ENCODE results near the gene RPS19BP1. TPM values are rescaled to one million over a fixed set of nuclear protein-coding genes. Genes with fewer than 3 reads are reported as not detected.

Gene RPS19BP1
- polyA plus RNA-seq, 2 of the 4 experiments (the other 2 are of a cell fraction) = 51.1 to 74.0 TPM

GRCh38 chr22:39581303-39581702, 48.8 kb upstream of the RPS19BP1 start:
- Histone ChIP-seq H3K4me2 (no peak overlapping the region), H3K4me3 (no peak overlapping the region), H3K9me3 (no peaks in the 10 kb centered on the region), H3K27ac (no peak overlapping the region), H3K4me1 (no peaks in the 10 kb centered on the region)
- DNase-seq (ENCODE audit: low read depth in 1 of 2, low spot score in 1 of 2) (no peak), FAIRE-seq (no peak), ATAC-seq (no peak)
- TF ChIP-seq POLR2A (IDR thresholded peaks at IDR 0.05; ENCODE audit: low read length) (no peak), CHD2 (IDR thresholded peaks at IDR 0.05; ENCODE audit: low read length, partially characterized antibody) (no peak), ZFP36 (IDR thresholded peaks at IDR 0.05; ENCODE audit: borderline replicate concordance, partially characterized antibody) (no peak), HOXA7 (CRISPR knock-in tag; IDR thresholded peaks at IDR 0.05) (no peak), NFE2L2 (conservative IDR thresholded peaks at IDR 0.05; ENCODE audit: low read length) (no peak), JUNB (IDR thresholded peaks at IDR 0.05) (no peak), REST (IDR thresholded peaks at IDR 0.05) (no peak)
- TF ChIP-seq, protein P1, sequence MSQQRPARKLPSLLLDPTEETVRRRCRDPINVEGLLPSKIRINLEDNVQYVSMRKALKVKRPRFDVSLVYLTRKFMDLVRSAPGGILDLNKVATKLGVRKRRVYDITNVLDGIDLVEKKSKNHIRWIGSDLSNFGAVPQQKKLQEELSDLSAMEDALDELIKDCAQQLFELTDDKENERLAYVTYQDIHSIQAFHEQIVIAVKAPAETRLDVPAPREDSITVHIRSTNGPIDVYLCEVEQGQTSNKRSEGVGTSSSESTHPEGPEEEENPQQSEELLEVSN (IDR thresholded peaks at IDR 0.05; ENCODE audit: borderline replicate concordance, low read depth) = no peak
- POLR2A ChIA-PET = no interaction called here
- 65% methylated on average over 7 of the region's 8 CpGs for WGBS (ENCODE audit: missing lambda C conversion rate)
- CTCF ChIA-PET = interaction anchor here (0.9 kb wide), 1 partner anchor 22 kb away, joined by 3 read pairs; no protein-coding TSS in a partner anchor

DNA sequence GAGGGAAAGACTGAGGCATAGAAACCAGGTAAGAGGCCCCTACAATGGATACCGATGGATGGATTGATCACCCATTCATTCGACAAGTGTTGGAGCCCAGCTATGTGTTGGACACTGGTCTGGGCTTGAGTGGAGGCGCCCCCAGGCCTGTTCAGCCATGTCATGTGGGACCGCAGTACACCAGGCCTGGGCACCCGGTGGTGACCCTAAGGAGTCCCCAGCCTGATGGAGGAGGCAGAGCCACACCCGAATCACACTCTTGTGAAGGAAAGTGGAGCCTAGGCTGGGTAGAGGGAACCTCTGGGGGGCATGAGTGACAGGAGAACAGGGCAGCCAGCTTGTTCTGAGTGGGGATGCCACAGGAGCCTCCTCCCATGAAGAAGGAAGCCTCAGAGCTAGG, 48.2 kb upstream of the RPS19BP1 start:
- H3K9me3 ChIP-seq = no peaks in the 10 kb centered on the region
- H3K4me2 ChIP-seq = no peak overlapping the region
- H3K27ac ChIP-seq = no peak overlapping the region
- no peak for DNase-seq (ENCODE audit: low read depth in 1 of 2, low spot score in 1 of 2)
- H3K4me1 ChIP-seq = no peaks in the 10 kb centered on the region
- POLR2A ChIA-PET = no interaction called here
- ATAC-seq = no peak
- TF ChIP-seq HOXB5 (CRISPR knock-in tag; IDR thresholded peaks at IDR 0.05) (no peak), FOSL2 (IDR thresholded peaks at IDR 0.05) (no peak), FOSL2 (CRISPR knock-in tag; IDR thresholded peaks at IDR 0.05) (no peak), JUN (IDR thresholded peaks at IDR 0.05) (no peak)
- WGBS (ENCODE audit: missing lambda C conversion rate) = 94% methylated on average over 2 of the region's 6 CpGs
- no peak overlapping the region for H3K4me3 ChIP-seq
- CTCF ChIA-PET = interaction anchor here (0.9 kb wide), 1 partner anchor 21 kb away, joined by 3 read pairs; no protein-coding TSS in a partner anchor
- FAIRE-seq = no peak

- no peak for ATAC-seq
- Histone ChIP-seq H3K4me3 (no peak overlapping the region), H3K4me1 (peaks cover 6% of the 10 kb centered on the region), H3K4me2 (no peak overlapping the region), H3K27ac (no peak overlapping the region), H3K9me3 (no peaks in the 10 kb centered on the region)
- no peak for DNase-seq (ENCODE audit: low read depth in 1 of 2, low spot score in 1 of 2)
- CTCF ChIA-PET = interaction anchor here (1.2 kb wide), 1 partner anchor 45 kb away, joined by 3 read pairs; no protein-coding TSS in a partner anchor
- 67% methylated on average over 1 of the region's 5 CpGs for WGBS (ENCODE audit: missing lambda C conversion rate)
- no peak for TF ChIP-seq NPAS2 (CRISPR knock-in tag; IDR thresholded peaks at IDR 0.05; ENCODE audit: borderline replicate concordance)
- TF ChIP-seq MYC (IDR thresholded peaks at IDR 0.05; ENCODE audit: borderline replicate concordance, low read length) = no peak
- no peak for TF ChIP-seq EP300 (IDR thresholded peaks at IDR 0.05)
- TF ChIP-seq USF2 (IDR thresholded peaks at IDR 0.05) = no peak
- no peak for TF ChIP-seq CBX8 (IDR thresholded peaks at IDR 0.05)
- no peak for TF ChIP-seq RFX5 (IDR thresholded peaks at IDR 0.05)
- TF ChIP-seq, protein P1 (IDR thresholded peaks at IDR 0.05; ENCODE audit: borderline replicate concordance, low read depth) = no peak
- TF ChIP-seq FOSL2 (IDR thresholded peaks at IDR 0.05) = no peak
- no peak for TF ChIP-seq FOSL2 (CRISPR knock-in tag; IDR thresholded peaks at IDR 0.05)
- TF ChIP-seq NR3C1 (IDR thresholded peaks at IDR 0.05) = no peak
- TF ChIP-seq, protein P2, sequence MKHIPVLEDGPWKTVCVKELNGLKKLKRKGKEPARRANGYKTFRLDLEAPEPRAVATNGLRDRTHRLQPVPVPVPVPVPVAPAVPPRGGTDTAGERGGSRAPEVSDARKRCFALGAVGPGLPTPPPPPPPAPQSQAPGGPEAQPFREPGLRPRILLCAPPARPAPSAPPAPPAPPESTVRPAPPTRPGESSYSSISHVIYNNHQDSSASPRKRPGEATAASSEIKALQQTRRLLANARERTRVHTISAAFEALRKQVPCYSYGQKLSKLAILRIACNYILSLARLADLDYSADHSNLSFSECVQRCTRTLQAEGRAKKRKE (CRISPR knock-in tag; IDR thresholded peaks at IDR 0.05; ENCODE audit: low read depth) = no peak
- TF ChIP-seq SMC3 (IDR thresholded peaks at IDR 0.05) = no peak
- no peak for TF ChIP-seq GATA3 (IDR thresholded peaks at IDR 0.05; ENCODE audit: borderline replicate concordance)
- no peak for TF ChIP-seq RCOR1 (IDR thresholded peaks at IDR 0.05; ENCODE audit: low read depth, low read length)
- TF ChIP-seq ZNF302 (CRISPR knock-in tag; IDR thresholded peaks at IDR 0.05) = no peak
- TF ChIP-seq BHLHE40 (IDR thresholded peaks at IDR 0.05; ENCODE audit: low read depth, low read length) = no peak
- no peak for FAIRE-seq
- POLR2A ChIA-PET = no interaction called here
Measured at GRCh38 chr22:39580006-39580441, 47.5 kb upstream of the RPS19BP1 start.
